Activated CD4-positive, alpha-beta T cell treated with anti-CD3 and anti-CD28 coated beads, Interleukin-2, Interleukin-6, amounts not matched to agents 100 ng/mL and 50 ng/mL, durations not matched to agents 16 hours and 8 hours (primary cell): ENCODE data around the gene PRKCB.
"Not testable (repeated sequence)": the region's sequence is repeated elsewhere in the genome, so short reads cannot be mapped to it uniquely, and the experiment has no call there.

Experiments
- DNase-seq: peaks from one replicate; pipeline ENCODE4 v3.0.0-alpha.2; 2020

PRKCB gene

GRCh38 chr16:24138575-24138974 is 302.8 kb downstream of the PRKCB start:
- DNase-seq, result no peak

- DNase-seq, result peak; percentile 65
Measured at GRCh38 chr16:24139282-24139681, 303.5 kb downstream of the PRKCB start.

- DNase-seq, result no peak
Measured at GRCh38 chr16:24140730-24141129, 304.9 kb downstream of the PRKCB start.

GRCh38 chr16:24141466-24141865 is 305.7 kb downstream of the PRKCB start:
- no peak for DNase-seq

GRCh38 chr16:24141917-24142316 is 306.1 kb downstream of the PRKCB start:
- no peak for DNase-seq

- DNase-seq, result no peak
Measured at GRCh38 chr16:24145927-24146326, 310.1 kb downstream of the PRKCB start.

- DNase-seq, result no peak
Measured at GRCh38 chr16:24146518-24146917, 310.7 kb downstream of the PRKCB start.

GRCh38 chr16:24149102-24149501 is 313.3 kb downstream of the PRKCB start:
- no peak for DNase-seq

GRCh38 chr16:24150282-24150681 is 314.5 kb downstream of the PRKCB start:
- DNase-seq, result no peak

GRCh38 chr16:24151482-24151939 is 315.7 kb downstream of the PRKCB start:
- peak; percentile 38 for DNase-seq

- DNase-seq, result not testable (repeated sequence)
Measured at GRCh38 chr16:24152048-24152447, 316.3 kb downstream of the PRKCB start.

- no peak for DNase-seq
Measured at GRCh38 chr16:24152826-24153225, 317.0 kb downstream of the PRKCB start.

- no peak for DNase-seq
Measured at GRCh38 chr16:24156777-24157176, 321.0 kb downstream of the PRKCB start.

- no peak for DNase-seq
Measured at GRCh38 chr16:24163935-24164334, 328.2 kb downstream of the PRKCB start.

- no peak for DNase-seq
Measured at GRCh38 chr16:24164416-24164815, 328.6 kb downstream of the PRKCB start.

GRCh38 chr16:24165273-24165672 is 329.5 kb downstream of the PRKCB start:
- no peak for DNase-seq

- DNase-seq, result no peak
Measured at GRCh38 chr16:24166661-24167528, 331.1 kb downstream of the PRKCB start.

- DNase-seq, result no peak
Measured at GRCh38 chr16:24168856-24169255, 333.1 kb downstream of the PRKCB start.

- peak; percentile 23 for DNase-seq
Measured at GRCh38 chr16:24170407-24170806, 334.6 kb downstream of the PRKCB start.

- no peak for DNase-seq
Measured at GRCh38 chr16:24174504-24174903, 338.7 kb downstream of the PRKCB start.

GRCh38 chr16:24174957-24175356 is 339.2 kb downstream of the PRKCB start:
- no peak for DNase-seq

GRCh38 chr16:24178496-24178895 is 342.7 kb downstream of the PRKCB start:
- DNase-seq, result no peak

GRCh38 chr16:24180451-24180850 is 344.7 kb downstream of the PRKCB start:
- DNase-seq, result no peak

GRCh38 chr16:24188021-24188542 is 352.3 kb downstream of the PRKCB start:
- DNase-seq, result no peak
